Prostate gland (tissue), 2 donors: Measurements from ENCODE around the gene IFT27. TPM values are rescaled to one million over a fixed set of nuclear protein-coding genes. Genes with fewer than 3 reads are reported as not detected.

ENCODE experiments used
- DNase-seq: peaks from one replicate; pipeline ENCODE4 v3.0.0-alpha.2; 2019; ENCODE audit warnings: low spot score
- H3K27ac ChIP-seq, 2 donors: fragments of 200-600 bp; sonication (generic); 2 replicates each; pipeline ENCODE4 v1.5.1; 2017 to 2019
- H3K27me3 ChIP-seq: fragments of 200-600 bp; sonication (generic); replicated peaks from 2 replicates; pipeline ENCODE4 v1.5.1; 2019; ENCODE audit not compliant: insufficient read depth
- H3K36me3 ChIP-seq, 2 donors: fragments of 200-600 bp; sonication (generic); 1 replicate in 1 of 2; 2 replicates in 1 of 2; pipeline versions ENCODE4 v1.5.1 to v1.8.1; 2017 to 2019
- H3K4me1 ChIP-seq: fragments of 200-600 bp; sonication (generic); replicated peaks from 2 replicates; pipeline ENCODE4 v1.5.1; 2019
- H3K4me3 ChIP-seq, 2 donors: fragments of 200-600 bp; sonication (generic); 2 replicates each; pipeline ENCODE4 v1.5.1; 2017 to 2019
- H3K9me3 ChIP-seq: fragments of 200-600 bp; sonication (generic); 2 replicates; pipeline ENCODE4 v1.5.1; 2017
- CTCF ChIP-seq, 4 experiments: fragments of 200-600 bp in 2 of 4; fragments of 450-650 bp in 2 of 4; sonication (generic) in 2 of 4; IDR thresholded peaks; 1 replicate in 3 of 4; 2 replicates in 1 of 4; pipeline ENCODE4 v1.5.1; 2016 to 2019; ENCODE audit warnings: antibody characterized with exemption in 4 of 4, mild to moderate bottlenecking in 2 of 4, moderate library complexity in 2 of 4
- POLR2A ChIP-seq: fragments of 450-650 bp; IDR thresholded peaks from one replicate; pipeline ENCODE4 v1.6.1; 2016; ENCODE audit warnings: antibody characterized with exemption, mild to moderate bottlenecking
- POLR2AphosphoS5 ChIP-seq: sonication (generic); formaldehyde crosslinking; IDR thresholded peaks from one replicate; pipeline ENCODE4 v1.6.1; 2017; ENCODE audit warnings: antibody characterized with exemption
- WGBS: methylation state at CpG from one replicate; pipeline ENCODE4 v1.1.5; 2018; 5-methylcytosine and 5-hydroxymethylcytosine counted together
- intact Hi-C: fragments of 100-400 bp; cut with DNase I; formaldehyde crosslinking; loops from one replicate; pipeline ENCODE4 v1.14.2; 2022
- total RNA-seq, 2 donors: library from RNA; depleted of rRNA; stranded (reverse); fragments of >200 nt; gene quantifications; one replicate each; pipeline ENCODE4 v1.1.0, GENCODE V29; 2016

Gene IFT27
- total RNA-seq, 2 donors from 2014 or later, result 16.5 to 26.4 TPM

GRCh38 chr22:36803358-36803757 lies 27.4 kb upstream of the IFT27 start:
- 74% methylated on average over 1 of the region's 1 CpG for WGBS
- DNase-seq, result no peak
- TF ChIP-seq POLR2A (no peak), POLR2AphosphoS5 (no peak), CTCF (IDR thresholded peaks at IDR 0.05) (no peak)
- no peak overlapping the region for H3K4me3 ChIP-seq
- H3K36me3 ChIP-seq, result no peaks in the 10 kb centered on the region
- H3K4me1 ChIP-seq, result no peaks in the 10 kb centered on the region
- intact Hi-C loops, result no loop called here
- no peaks in the 10 kb centered on the region for H3K9me3 ChIP-seq
- no peak overlapping the region for H3K27ac ChIP-seq
- H3K27me3 ChIP-seq, result peaks cover under 1% of the 10 kb centered on the region

GRCh38 chr22:36798674-36799066 lies 22.8 kb upstream of the IFT27 start:
- 61% methylated on average over 11 of the region's 11 CpGs for WGBS
- Histone ChIP-seq H3K4me3 (no peak overlapping the region), H3K27ac (no peak overlapping the region), H3K27me3 (peaks cover 12% of the 10 kb centered on the region), H3K36me3 (no peaks in the 10 kb centered on the region), H3K4me1 (no peaks in the 10 kb centered on the region), H3K9me3 (no peaks in the 10 kb centered on the region)
- no peak for DNase-seq
- intact Hi-C loops, result no loop called here
- TF ChIP-seq POLR2AphosphoS5 (no peak), POLR2A (no peak)

GRCh38 chr22:36797911-36798673 lies 22.2 kb upstream of the IFT27 start:
- Histone ChIP-seq H3K4me1 (no peaks in the 10 kb centered on the region), H3K27ac (no peak overlapping the region), H3K9me3 (no peaks in the 10 kb centered on the region), H3K27me3 (peaks cover 12% of the 10 kb centered on the region), H3K36me3 (no peaks in the 10 kb centered on the region), H3K4me3 (no peak overlapping the region)
- 81% methylated on average over 12 of the region's 12 CpGs for WGBS
- intact Hi-C loops, result no loop called here
- DNase-seq, result no peak
- TF ChIP-seq POLR2AphosphoS5 (no peak), POLR2A (no peak), CTCF (IDR thresholded peaks at IDR 0.05) (no peak)

- TF ChIP-seq CTCF (IDR thresholded peaks at IDR 0.05) (no peak), POLR2A (no peak), POLR2AphosphoS5 (no peak)
- Histone ChIP-seq H3K27me3 (peaks cover 12% of the 10 kb centered on the region), H3K4me1 (no peaks in the 10 kb centered on the region), H3K36me3 (no peaks in the 10 kb centered on the region), H3K27ac (no peak overlapping the region), H3K4me3 (no peak overlapping the region), H3K9me3 (no peaks in the 10 kb centered on the region)
- intact Hi-C loops, result no loop called here
- 34% methylated on average over 9 of the region's 9 CpGs for WGBS
- no peak for DNase-seq
Observed at GRCh38 chr22:36797374-36797773, 21.5 kb upstream of the IFT27 start.

GRCh38 chr22:36796552-36797175 lies 20.7 kb upstream of the IFT27 start:
- Histone ChIP-seq H3K4me3 (no peak overlapping the region), H3K36me3 (no peaks in the 10 kb centered on the region), H3K4me1 (no peaks in the 10 kb centered on the region), H3K27ac (no peak overlapping the region), H3K9me3 (no peaks in the 10 kb centered on the region), H3K27me3 (peaks cover 12% of the 10 kb centered on the region)
- DNase-seq, result no peak
- intact Hi-C loops, result no loop called here
- 76% methylated on average over 7 of the region's 7 CpGs for WGBS
- TF ChIP-seq CTCF (IDR thresholded peaks at IDR 0.05), result no peak
- TF ChIP-seq POLR2AphosphoS5, result no peak
- no peak for TF ChIP-seq POLR2A
